GM21825 (cell line): Measurements from ENCODE around the gene ATF7.

Experiments used
- ATAC-seq: cut with Tn5 transposase; IDR thresholded peaks from one replicate; pipeline ENCODE4 v1.9.1; 2021; ENCODE audit warnings: mild to moderate bottlenecking, moderate library complexity; ENCODE audit not compliant: unreplicated experiment

ATF7 gene

GRCh38 chr12:53504004-53504920, 121.9 kb downstream of the ATF7 start:
- ATAC-seq: no peak

- no peak for ATAC-seq
These were observed 123.0 kb downstream of the ATF7 start for GRCh38 chr12:53502983-53503728.

GRCh38 chr12:53502331-53502730, 123.9 kb downstream of the ATF7 start:
- no peak for ATAC-seq

GRCh38 chr12:53501615-53502181, 124.5 kb downstream of the ATF7 start:
- no peak for ATAC-seq

- ATAC-seq: peak; percentile 72
These were observed 125.2 kb downstream of the ATF7 start, which contains the start of gene TARBP2 for GRCh38 chr12:53500776-53501614. Gene TARBP2 (plus strand): TSS chr12:53501283. CDS start chr12:53501409, 126 bp downstream.

GRCh38 chr12:53500142-53500775, 125.9 kb downstream of the ATF7 start:
- no peak for ATAC-seq

GRCh38 chr12:53499266-53500141, 126.7 kb downstream of the ATF7 start, which contains the start of gene MAP3K12:
Gene MAP3K12 (minus strand): TSS chr12:53499458. CDS start chr12:53487391, 12,067 bp downstream.
- no peak for ATAC-seq

- no peak for ATAC-seq
These were observed 127.9 kb downstream of the ATF7 start for GRCh38 chr12:53498235-53498630.

GRCh38 chr12:53497461-53497860, 128.7 kb downstream of the ATF7 start:
- no peak for ATAC-seq

- no peak for ATAC-seq
These were observed 129.5 kb downstream of the ATF7 start for GRCh38 chr12:53496752-53497032.

GRCh38 chr12:53495903-53496751, 130.1 kb downstream of the ATF7 start:
- no peak for ATAC-seq

GRCh38 chr12:53493610-53494391, 132.4 kb downstream of the ATF7 start:
- ATAC-seq: no peak

- ATAC-seq: peak; percentile 92
These were observed 133.2 kb downstream of the ATF7 start for GRCh38 chr12:53492830-53493609.

GRCh38 chr12:53492188-53492587, 134.0 kb downstream of the ATF7 start:
- no peak for ATAC-seq

GRCh38 chr12:53489242-53489864, 136.8 kb downstream of the ATF7 start:
- ATAC-seq: no peak

- no peak for ATAC-seq
These were observed 139.3 kb downstream of the ATF7 start for GRCh38 chr12:53486736-53487487.
